ENCODE results near the gene GJA8.

The GJA8 gene

DNA sequence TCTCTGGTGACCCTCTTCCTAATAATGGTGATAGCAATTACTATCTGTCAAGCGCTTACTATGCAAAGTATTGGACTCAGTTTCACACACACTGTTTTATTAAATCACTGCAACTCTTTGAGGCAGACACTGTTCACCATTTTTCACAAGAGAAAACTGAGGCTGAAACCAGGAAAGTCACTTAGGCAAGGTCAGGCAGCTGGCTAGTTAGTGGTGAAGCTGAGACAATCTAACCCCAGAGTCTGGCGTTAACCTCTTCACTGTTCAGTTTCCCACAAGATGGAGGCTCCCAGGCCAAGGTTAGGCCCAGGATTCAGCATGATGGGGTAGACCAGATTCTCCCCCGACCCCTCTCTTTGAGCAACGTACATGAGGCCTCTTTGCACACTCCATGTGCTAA lies 4.8 kb upstream of the GJA8 start:
- TF ChIP-seq, protein P1, sequence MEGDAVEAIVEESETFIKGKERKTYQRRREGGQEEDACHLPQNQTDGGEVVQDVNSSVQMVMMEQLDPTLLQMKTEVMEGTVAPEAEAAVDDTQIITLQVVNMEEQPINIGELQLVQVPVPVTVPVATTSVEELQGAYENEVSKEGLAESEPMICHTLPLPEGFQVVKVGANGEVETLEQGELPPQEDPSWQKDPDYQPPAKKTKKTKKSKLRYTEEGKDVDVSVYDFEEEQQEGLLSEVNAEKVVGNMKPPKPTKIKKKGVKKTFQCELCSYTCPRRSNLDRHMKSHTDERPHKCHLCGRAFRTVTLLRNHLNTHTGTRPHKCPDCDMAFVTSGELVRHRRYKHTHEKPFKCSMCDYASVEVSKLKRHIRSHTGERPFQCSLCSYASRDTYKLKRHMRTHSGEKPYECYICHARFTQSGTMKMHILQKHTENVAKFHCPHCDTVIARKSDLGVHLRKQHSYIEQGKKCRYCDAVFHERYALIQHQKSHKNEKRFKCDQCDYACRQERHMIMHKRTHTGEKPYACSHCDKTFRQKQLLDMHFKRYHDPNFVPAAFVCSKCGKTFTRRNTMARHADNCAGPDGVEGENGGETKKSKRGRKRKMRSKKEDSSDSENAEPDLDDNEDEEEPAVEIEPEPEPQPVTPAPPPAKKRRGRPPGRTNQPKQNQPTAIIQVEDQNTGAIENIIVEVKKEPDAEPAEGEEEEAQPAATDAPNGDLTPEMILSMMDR (IDR thresholded peaks at IDR 0.05; ENCODE audit: extremely low read depth, insufficient read depth, missing control alignments): no peak
- in situ Hi-C loops (cut with MboI; ENCODE audit: low pct_unique_long_range_greater_than_20kb, low sequenced_read_pairs, unreplicated experiment): loop anchor here (25.0 kb wide), 1 partner anchor 610 kb away; no protein-coding TSS in a partner anchor
- no peak for DNase-seq (ENCODE audit: low spot score)

DNA sequence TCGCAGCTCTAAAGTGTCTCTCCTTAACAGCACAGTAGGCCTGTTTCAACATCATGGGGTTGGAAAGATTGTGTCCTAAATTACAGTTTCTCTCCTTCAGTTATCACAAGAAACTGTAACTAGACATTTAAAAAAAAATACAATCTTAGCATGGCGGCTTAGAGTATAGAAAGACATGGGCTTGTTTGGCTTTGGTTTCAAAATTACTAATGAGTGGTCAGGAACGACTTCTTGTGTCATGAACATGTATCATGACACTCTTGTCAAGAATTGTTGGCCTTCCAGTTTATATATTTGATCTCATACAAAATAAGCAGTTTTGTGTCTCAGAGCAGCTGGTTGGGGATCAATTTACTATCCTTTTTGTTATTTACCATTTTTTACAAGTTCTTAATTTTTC lies 2.1 kb downstream of the GJA8 start:
- DNase-seq (ENCODE audit: low spot score): peak; percentile 52
- TF ChIP-seq, protein P1 (IDR thresholded peaks at IDR 0.05; ENCODE audit: extremely low read depth, insufficient read depth, missing control alignments): no peak
- in situ Hi-C loops (cut with MboI; ENCODE audit: low pct_unique_long_range_greater_than_20kb, low sequenced_read_pairs, unreplicated experiment): no loop called here

DNA sequence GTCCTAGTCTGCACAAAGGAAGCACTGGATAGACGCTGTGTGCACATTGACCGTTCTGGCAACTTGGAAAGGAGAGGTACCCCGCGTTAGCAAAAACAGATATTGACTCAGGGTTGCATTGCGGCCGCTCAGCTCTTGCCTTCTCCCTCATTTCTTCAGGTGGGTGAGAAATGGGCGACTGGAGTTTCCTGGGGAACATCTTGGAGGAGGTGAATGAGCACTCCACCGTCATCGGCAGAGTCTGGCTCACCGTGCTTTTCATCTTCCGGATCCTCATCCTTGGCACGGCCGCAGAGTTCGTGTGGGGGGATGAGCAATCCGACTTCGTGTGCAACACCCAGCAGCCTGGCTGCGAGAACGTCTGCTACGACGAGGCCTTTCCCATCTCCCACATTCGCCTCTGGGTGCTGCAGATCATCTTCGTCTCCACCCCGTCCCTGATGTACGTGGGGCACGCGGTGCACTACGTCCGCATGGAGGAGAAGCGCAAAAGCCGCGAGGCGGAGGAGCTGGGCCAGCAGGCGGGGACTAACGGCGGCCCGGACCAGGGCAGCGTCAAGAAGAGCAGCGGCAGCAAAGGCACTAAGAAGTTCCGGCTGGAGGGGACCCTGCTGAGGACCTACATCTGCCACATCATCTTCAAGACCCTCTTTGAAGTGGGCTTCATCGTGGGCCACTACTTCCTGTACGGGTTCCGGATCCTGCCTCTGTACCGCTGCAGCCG lies 5.4 kb downstream of the GJA8 start:
- DNase-seq (ENCODE audit: low spot score): no peak
- TF ChIP-seq, protein P1 (IDR thresholded peaks at IDR 0.05; ENCODE audit: extremely low read depth, insufficient read depth, missing control alignments): no peak
- in situ Hi-C loops (cut with MboI; ENCODE audit: low pct_unique_long_range_greater_than_20kb, low sequenced_read_pairs, unreplicated experiment): no loop called here

DNA sequence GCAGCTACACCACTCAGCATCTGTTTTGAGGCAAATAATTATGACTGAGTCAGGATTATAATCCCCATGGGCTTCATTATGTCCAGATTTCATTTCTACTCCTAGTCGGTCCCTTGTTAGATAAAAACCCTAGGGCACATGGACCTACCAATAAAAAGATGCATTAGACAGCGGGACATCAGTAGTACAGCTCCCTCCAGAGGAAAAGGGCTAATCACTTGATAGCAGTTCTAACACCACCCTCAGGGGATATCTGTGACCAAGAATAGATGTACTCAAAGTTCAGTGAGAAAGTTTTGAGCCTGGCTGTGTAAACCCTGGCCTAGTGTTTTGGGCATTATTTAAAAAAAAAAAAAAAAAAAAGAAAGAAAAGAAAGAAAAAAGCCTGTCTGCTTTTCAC lies 10.0 kb downstream of the GJA8 start:
- in situ Hi-C loops (cut with MboI; ENCODE audit: low pct_unique_long_range_greater_than_20kb, low sequenced_read_pairs, unreplicated experiment): no loop called here
- no peak for DNase-seq (ENCODE audit: low spot score)
- TF ChIP-seq, protein P1 (IDR thresholded peaks at IDR 0.05; ENCODE audit: extremely low read depth, insufficient read depth, missing control alignments): no peak

DNA sequence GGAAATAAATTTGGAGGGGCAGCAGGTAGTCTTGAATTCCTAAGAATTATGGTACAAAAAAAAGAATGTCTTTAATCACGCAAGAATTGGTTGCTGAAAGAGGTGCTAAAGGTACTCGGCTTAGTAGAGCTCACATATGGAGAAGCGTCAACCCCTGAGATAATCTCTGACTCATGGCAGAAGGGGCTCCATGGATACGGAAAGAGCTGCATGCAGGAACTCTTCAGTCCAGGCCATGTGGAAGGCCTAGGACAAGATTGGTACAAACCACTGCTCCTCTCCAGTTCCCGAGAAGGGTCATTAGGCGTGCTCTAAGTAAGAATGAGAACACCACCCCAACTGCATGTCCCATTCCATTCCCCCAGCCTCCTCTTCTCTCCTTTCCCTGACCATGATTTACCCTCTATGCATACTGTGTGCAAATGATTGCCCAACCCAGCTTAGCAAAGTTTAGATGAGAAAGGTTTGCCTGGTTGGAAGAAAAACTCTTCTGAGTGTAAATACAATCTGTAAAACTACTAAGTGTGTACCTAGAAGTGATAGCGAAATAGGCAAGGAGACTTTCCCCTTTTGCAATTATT lies 10.9 kb downstream of the GJA8 start:
- TF ChIP-seq, protein P1 (IDR thresholded peaks at IDR 0.05; ENCODE audit: extremely low read depth, insufficient read depth, missing control alignments): no peak
- DNase-seq (ENCODE audit: low spot score): no peak
- in situ Hi-C loops (cut with MboI; ENCODE audit: low pct_unique_long_range_greater_than_20kb, low sequenced_read_pairs, unreplicated experiment): no loop called here

DNA sequence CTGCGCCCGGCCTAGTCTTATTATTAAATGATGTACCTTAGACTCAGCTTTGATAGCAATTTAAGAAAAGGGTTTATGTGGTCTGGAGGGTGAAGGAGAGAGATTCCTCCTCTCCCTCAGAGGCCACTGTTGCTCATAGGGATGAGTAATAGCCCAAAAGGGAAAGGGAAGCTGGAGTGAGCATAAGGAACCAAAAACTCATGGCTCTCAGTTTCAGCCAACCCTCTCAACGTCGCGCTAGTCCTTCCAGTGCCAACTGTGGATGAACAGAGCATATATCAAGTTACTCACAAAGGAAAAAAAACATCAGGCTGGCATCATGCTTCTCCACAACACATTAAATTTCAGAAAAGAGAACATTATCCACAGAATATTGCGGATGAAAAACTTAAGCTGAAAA lies 17.3 kb downstream of the GJA8 start:
- in situ Hi-C loops (cut with MboI; ENCODE audit: low pct_unique_long_range_greater_than_20kb, low sequenced_read_pairs, unreplicated experiment): no loop called here
- TF ChIP-seq, protein P1 (IDR thresholded peaks at IDR 0.05; ENCODE audit: extremely low read depth, insufficient read depth, missing control alignments): no peak
- no peak for DNase-seq (ENCODE audit: low spot score)

Data from GM13977 (cell line).